Thymus (tissue), 11 donors: ENCODE data around the gene DCC. TPM values are rescaled to one million over a fixed set of nuclear protein-coding genes. Genes with fewer than 3 reads are reported as not detected.

Experiments used
- DNase-seq, 9 donors: peaks; one replicate each; pipeline ENCODE4 v3.0.0-alpha.2; 2013; ENCODE audit warnings: low spot score in 9 of 9, low read depth in 6 of 9, missing footprints in 1 of 9
- H3K27ac ChIP-seq, 2 donors: one replicate each; pipeline ENCODE4 v1.5.1; 2013; ENCODE audit warnings: control low read depth in 1 of 2, low read depth in 1 of 2, low read length in 1 of 2, mild to moderate bottlenecking in 1 of 2, moderate library complexity in 1 of 2
- H3K27me3 ChIP-seq, 2 donors: one replicate each; pipeline ENCODE4 v1.5.1; 2013; ENCODE audit warnings: low read length in 1 of 2; ENCODE audit not compliant: control insufficient read depth in 2 of 2, insufficient read depth in 1 of 2
- H3K36me3 ChIP-seq, 2 donors: one replicate each; pipeline ENCODE4 v1.5.1; 2013; ENCODE audit warnings: low read length in 1 of 2, mild to moderate bottlenecking in 1 of 2, moderate library complexity in 1 of 2; ENCODE audit not compliant: control insufficient read depth in 2 of 2, insufficient read depth in 2 of 2
- H3K4me1 ChIP-seq, 2 donors: one replicate each; pipeline ENCODE4 v1.5.1; 2013; ENCODE audit warnings: low read length in 2 of 2; ENCODE audit not compliant: control insufficient read depth in 2 of 2, insufficient read depth in 2 of 2
- H3K4me3 ChIP-seq, 2 donors: one replicate each; pipeline ENCODE4 v1.5.1; 2013; ENCODE audit warnings: low read length in 2 of 2, control low read depth in 1 of 2, mild to moderate bottlenecking in 1 of 2
- H3K9me3 ChIP-seq, 2 donors: one replicate each; pipeline ENCODE4 v1.5.1; 2013; ENCODE audit warnings: low read length in 1 of 2, mild to moderate bottlenecking in 1 of 2; ENCODE audit not compliant: control insufficient read depth in 2 of 2, insufficient read depth in 1 of 2
- WGBS: extraction: QIAGEN DNeasy Blood & Tissue Kit; methylation state at CpG from one replicate; pipeline ENCODE4 v1.1.7; 2013; 5-methylcytosine and 5-hydroxymethylcytosine counted together
- polyA plus RNA-seq: library from polyadenylated mRNA; stranded (reverse); fragments of 200-250 nt; gene quantifications from one replicate; pipeline ENCODE4 v1.2.3, GENCODE V29; 2013
- total RNA-seq: library from RNA; stranded (reverse); fragments of 120-200 nt; gene quantifications from one replicate; pipeline ENCODE4 v1.2.4, GENCODE V29; 2013
- donor health status: healthy.

The DCC gene
- total and polyA plus RNA-seq, 2 donors, result 0.68 to 7.6 TPM

DNA sequence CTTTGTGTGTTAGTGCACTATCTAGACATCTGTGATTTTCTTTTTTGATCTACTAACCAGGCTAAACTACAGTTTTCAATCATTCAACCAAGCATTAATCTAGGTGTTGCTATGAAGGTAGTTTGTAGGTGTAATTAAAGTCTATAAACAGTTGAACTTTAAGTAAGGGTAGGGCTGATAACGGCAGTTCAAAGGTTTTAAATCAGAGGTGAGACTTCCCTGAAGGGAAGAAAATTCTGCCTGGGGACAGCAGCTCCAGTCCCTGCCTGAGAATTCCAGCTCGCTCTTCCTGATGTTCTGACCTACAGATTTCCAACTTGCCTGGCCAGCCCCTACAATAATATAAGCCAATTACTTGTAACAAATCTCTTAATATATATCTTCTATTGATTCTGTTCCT lies 1220.5 kb downstream of the DCC start:
- DNase-seq, result no peak
- Histone ChIP-seq H3K4me3 (no peak overlapping the region), H3K27me3 (no peaks in the 10 kb centered on the region), H3K9me3 (no peaks in the 10 kb centered on the region), H3K27ac (no peak overlapping the region), H3K36me3 (no peaks in the 10 kb centered on the region), H3K4me1 (no peaks in the 10 kb centered on the region)
- 86% methylated on average over 2 of the region's 2 CpGs for WGBS

- Histone ChIP-seq H3K4me3 (no peak overlapping the region), H3K36me3 (no peaks in the 10 kb centered on the region)
- 90% methylated on average over 2 of the region's 2 CpGs for WGBS
These were observed 1226.6 kb downstream of the DCC start for GRCh38 chr18:53566626-53567025.

GRCh38 chr18:53567929-53568574 lies 1228.1 kb downstream of the DCC start:
- H3K4me1 ChIP-seq, result no peaks in the 10 kb centered on the region
- no peaks in the 10 kb centered on the region for H3K9me3 ChIP-seq
- no peaks in the 10 kb centered on the region for H3K27me3 ChIP-seq
- no peaks in the 10 kb centered on the region for H3K36me3 ChIP-seq
- peak in 2 of 9 donors; percentile 12 to 28 for DNase-seq
- H3K27ac ChIP-seq, result no peak overlapping the region
- no peak overlapping the region for H3K4me3 ChIP-seq
- 72% methylated on average over 12 of the region's 12 CpGs for WGBS

More at GRCh38 chr18:53566626-53567025, 1226.6 kb downstream of the DCC start:
- H3K9me3 ChIP-seq, result no peaks in the 10 kb centered on the region
- no peak for DNase-seq
- H3K27ac ChIP-seq, result no peak overlapping the region
- no peaks in the 10 kb centered on the region for H3K27me3 ChIP-seq
- no peaks in the 10 kb centered on the region for H3K4me1 ChIP-seq
